ENCODE results near the gene EXT2.

EXT2 gene

DNA sequence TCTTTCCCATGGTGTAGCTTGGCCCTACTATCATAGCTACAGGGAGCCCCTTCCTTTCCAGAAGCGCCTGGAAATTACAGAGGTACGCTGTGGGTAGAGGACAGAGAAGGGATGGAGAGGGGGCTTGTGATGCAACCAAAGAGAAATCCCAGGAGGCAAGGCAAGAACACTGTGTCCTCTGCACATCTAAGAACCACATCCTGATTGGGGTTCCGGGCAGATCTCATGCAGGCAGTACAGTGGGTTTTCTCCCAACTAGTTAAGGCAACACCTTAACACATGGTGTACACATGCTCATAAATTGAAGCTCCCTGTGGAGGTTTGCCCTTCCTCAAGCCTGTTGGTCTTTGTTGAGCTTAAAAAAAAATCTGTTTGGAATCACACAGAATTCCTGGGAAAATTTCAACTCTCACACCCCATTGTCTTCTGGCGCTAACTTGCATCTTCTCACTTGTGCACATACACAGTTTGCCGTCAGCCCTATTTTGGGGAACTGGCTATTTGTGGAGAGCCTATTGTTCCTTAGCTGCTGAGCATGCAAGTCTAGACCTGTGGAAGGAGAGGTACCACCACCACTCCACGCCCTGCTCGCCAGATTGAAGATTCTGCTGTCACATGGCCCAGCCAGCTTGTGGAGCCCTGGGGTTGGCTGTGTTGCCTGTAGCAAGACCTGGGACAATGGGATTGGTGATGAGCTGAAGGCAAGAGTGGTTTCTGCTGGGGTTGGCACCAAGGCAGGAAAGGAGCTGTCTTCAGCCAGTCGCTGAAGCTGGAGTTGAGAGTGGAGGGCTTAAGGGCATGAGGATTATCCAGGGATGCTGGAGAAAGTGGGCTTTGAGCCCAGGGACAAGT lies 162.1 kb downstream of the EXT2 start:
- H3K4me3 ChIP-seq (ENCODE audit: low read depth, low read length) = no peak overlapping the region
- in situ Hi-C loops (cut with HindIII; ENCODE audit: low sequenced_read_pairs) = no loop called here
- DNase-seq (ENCODE audit: low read depth) = no peak
- TF ChIP-seq, protein P1, sequence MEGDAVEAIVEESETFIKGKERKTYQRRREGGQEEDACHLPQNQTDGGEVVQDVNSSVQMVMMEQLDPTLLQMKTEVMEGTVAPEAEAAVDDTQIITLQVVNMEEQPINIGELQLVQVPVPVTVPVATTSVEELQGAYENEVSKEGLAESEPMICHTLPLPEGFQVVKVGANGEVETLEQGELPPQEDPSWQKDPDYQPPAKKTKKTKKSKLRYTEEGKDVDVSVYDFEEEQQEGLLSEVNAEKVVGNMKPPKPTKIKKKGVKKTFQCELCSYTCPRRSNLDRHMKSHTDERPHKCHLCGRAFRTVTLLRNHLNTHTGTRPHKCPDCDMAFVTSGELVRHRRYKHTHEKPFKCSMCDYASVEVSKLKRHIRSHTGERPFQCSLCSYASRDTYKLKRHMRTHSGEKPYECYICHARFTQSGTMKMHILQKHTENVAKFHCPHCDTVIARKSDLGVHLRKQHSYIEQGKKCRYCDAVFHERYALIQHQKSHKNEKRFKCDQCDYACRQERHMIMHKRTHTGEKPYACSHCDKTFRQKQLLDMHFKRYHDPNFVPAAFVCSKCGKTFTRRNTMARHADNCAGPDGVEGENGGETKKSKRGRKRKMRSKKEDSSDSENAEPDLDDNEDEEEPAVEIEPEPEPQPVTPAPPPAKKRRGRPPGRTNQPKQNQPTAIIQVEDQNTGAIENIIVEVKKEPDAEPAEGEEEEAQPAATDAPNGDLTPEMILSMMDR (IDR thresholded peaks at IDR 0.05; ENCODE audit: low read depth, low read length, missing control alignments) = no peak

DNA sequence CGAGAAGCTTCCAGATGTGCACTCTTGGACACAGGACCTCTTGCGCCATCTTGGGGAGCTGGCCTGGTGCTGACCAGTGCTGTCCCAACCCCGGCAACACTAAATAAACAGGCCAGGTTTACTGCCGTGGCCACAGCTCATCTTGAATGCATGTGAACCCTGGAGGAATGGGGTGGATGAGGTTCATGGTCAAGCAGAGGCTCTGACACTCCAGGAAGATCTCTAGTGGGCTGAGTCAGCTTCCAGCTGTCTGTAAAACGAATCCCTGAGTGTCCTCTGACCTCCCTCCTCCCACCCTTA lies 162.7 kb downstream of the EXT2 start:
- DNase-seq (ENCODE audit: low read depth) = no peak

DNA sequence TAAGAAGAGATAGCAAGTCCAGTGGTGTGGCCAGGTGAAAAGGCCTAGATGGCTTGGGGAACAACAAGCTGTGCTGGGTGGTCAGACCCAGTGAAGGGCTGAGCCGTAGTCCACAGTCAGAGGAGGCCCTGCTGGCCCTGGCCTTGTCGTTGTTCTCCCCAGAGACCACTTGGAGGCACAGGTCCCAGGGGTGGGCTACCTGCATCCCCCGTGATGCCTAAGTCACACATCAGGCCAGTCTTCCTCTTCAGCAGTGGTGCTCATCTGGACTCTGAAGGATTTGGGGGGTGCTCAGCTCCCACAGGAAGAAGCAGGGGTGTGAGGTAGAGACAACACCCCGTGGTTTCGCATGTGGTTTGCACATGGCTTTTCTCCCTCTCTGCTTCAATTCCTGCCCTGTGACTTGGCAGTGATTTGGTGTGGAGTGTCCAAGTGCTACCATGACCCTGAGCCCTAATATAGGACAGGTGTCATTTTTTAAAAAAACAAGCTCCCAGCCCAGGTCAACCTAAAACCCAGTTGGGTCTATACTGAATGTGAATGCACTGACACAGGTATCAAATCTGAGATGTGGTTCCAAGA lies 163.5 kb downstream of the EXT2 start:
- in situ Hi-C loops (cut with HindIII; ENCODE audit: low sequenced_read_pairs) = no loop called here
- H3K4me3 ChIP-seq (ENCODE audit: low read depth, low read length) = no peak overlapping the region
- TF ChIP-seq, protein P1 (IDR thresholded peaks at IDR 0.05; ENCODE audit: low read depth, low read length, missing control alignments) = no peak
- DNase-seq (ENCODE audit: low read depth) = no peak

More for the DNA sequence above, 162.7 kb downstream of the EXT2 start:
- no peak overlapping the region for H3K4me3 ChIP-seq (ENCODE audit: low read depth, low read length)
- in situ Hi-C loops (cut with HindIII; ENCODE audit: low sequenced_read_pairs) = no loop called here
- TF ChIP-seq, protein P1 (IDR thresholded peaks at IDR 0.05; ENCODE audit: low read depth, low read length, missing control alignments) = no peak

DNA sequence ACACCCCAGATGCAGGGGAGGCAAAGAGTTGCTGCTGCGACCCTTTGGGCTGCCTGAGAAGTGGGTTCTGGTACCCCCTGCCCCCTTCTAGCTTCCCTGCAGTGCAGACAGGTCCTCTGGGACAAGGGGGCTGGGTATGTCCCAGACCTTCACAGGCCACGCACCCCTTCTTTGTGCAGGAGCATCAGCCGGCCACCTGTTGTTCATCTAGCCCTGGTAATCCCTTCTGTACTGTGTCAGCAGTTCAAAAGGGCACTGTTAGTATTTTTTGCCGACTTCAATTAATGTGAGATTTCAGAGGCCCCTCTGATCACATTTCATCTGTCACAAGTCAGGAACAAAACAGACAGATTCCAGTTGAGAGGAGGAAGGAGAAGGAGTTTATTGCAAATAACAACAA lies 164.6 kb downstream of the EXT2 start:
- DNase-seq (ENCODE audit: low read depth) = no peak
- H3K4me3 ChIP-seq (ENCODE audit: low read depth, low read length) = no peak overlapping the region
- TF ChIP-seq, protein P1 (IDR thresholded peaks at IDR 0.05; ENCODE audit: low read depth, low read length, missing control alignments) = no peak
- in situ Hi-C loops (cut with HindIII; ENCODE audit: low sequenced_read_pairs) = no loop called here

DNA sequence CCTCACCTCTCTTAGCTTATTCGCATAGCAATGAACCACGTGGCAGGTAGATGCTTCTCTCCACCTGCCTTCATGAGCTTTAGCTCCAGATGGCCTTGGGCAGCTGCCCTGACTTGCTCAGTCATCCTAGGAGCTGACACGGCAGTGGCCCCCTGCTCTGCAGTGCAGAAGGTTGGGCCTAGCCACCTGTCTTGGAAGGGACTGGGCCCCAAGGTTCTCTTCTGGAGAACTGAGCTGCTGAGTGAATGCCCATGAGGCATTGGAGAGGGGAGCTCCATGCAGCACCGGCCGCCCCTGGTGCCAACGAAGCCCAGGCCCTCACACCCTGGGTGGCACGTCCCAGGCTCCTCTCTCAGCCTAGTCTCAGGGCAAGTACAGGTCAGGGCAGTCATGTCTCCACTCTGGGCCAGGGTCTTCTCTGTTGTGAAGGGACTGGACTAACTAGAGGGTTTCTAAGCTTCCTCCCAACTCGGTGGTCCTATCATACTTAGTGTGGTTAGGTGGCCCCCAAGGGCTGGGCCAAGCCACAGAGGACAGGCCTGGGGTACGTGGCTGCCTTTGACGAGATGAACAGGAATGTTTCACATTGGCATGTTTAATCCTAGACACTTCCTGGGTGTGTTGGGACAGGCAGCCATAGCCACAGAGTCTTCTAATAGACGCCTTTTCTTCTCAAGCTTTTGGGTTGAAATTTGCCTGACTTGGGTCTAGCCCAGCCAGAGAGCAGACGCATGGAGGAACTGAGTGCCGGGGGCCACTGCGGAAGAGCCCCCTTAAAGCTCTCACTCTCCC lies 166.5 kb downstream of the EXT2 start:
- H3K4me3 ChIP-seq (ENCODE audit: low read depth, low read length) = no peak overlapping the region
- in situ Hi-C loops (cut with HindIII; ENCODE audit: low sequenced_read_pairs) = no loop called here
- TF ChIP-seq, protein P1 (IDR thresholded peaks at IDR 0.05; ENCODE audit: low read depth, low read length, missing control alignments) = no peak
- no peak for DNase-seq (ENCODE audit: low read depth)

DNA sequence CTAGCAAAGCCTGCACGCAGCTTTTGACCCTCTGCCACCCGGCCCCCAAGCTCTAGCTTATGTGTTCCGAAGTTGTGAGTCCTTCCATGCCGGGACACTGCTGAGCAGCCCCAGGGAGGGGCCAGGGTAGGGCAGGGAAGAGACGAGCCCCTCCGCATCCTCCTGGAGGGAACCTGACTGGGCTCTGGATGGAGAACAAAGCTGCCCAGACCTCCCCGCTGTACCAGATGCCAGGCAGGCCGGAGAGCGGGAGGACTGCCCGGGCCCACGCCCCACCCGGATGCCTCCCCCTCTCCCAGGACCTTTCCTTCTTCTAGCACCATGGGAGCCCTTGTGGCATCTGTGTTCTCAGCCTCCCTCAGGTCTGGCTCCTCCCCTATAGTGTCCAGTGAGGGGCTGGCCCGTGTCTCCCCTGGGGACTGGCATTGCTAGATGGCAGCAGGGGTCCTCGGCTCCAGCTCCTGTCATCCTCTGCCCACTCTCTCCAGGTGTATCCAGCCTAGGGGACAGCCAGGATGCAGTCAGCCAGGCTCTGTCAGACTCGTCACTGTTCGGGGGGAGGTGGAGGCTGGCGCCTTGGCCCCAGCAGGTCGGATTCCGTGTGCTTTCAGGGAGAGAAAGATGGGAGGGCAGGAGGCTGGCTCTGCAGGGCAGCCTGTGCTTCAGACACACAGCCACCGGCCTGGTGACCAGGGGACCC lies 168.4 kb downstream of the EXT2 start:
- no peak overlapping the region for H3K4me3 ChIP-seq (ENCODE audit: low read depth, low read length)
- in situ Hi-C loops (cut with HindIII; ENCODE audit: low sequenced_read_pairs) = no loop called here
- TF ChIP-seq, protein P1 (IDR thresholded peaks at IDR 0.05; ENCODE audit: low read depth, low read length, missing control alignments) = no peak
- no peak for DNase-seq (ENCODE audit: low read depth)

Measured in astrocyte of the cerebellum (primary cell).